ENCODE results near the gene TRIM24.

DNA sequence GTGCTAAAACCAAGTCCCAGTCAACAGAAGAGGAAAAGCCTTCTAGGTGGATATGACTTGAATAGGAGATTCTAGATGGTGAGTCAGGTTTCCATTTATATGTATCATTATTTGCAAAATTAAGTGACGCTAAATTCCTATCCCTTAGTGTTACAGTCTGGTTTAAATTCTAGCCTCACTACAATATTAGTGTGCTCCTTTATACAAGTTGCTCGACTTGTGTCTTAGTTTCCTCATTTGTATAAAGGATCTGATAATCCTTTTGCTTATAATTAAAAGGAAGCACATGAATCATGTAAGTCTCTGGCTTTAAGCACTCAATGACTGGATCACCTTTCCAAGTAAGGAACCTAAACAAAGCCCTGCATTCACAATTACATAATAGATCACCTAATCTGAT, 135.4 kb downstream of the TRIM24 start:
- TF ChIP-seq, protein P1, sequence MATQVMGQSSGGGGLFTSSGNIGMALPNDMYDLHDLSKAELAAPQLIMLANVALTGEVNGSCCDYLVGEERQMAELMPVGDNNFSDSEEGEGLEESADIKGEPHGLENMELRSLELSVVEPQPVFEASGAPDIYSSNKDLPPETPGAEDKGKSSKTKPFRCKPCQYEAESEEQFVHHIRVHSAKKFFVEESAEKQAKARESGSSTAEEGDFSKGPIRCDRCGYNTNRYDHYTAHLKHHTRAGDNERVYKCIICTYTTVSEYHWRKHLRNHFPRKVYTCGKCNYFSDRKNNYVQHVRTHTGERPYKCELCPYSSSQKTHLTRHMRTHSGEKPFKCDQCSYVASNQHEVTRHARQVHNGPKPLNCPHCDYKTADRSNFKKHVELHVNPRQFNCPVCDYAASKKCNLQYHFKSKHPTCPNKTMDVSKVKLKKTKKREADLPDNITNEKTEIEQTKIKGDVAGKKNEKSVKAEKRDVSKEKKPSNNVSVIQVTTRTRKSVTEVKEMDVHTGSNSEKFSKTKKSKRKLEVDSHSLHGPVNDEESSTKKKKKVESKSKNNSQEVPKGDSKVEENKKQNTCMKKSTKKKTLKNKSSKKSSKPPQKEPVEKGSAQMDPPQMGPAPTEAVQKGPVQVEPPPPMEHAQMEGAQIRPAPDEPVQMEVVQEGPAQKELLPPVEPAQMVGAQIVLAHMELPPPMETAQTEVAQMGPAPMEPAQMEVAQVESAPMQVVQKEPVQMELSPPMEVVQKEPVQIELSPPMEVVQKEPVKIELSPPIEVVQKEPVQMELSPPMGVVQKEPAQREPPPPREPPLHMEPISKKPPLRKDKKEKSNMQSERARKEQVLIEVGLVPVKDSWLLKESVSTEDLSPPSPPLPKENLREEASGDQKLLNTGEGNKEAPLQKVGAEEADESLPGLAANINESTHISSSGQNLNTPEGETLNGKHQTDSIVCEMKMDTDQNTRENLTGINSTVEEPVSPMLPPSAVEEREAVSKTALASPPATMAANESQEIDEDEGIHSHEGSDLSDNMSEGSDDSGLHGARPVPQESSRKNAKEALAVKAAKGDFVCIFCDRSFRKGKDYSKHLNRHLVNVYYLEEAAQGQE (IDR thresholded peaks at IDR 0.05; ENCODE audit: insufficient read depth in 1 of 2, low read depth in 2 of 2, low read length in 2 of 2): no peak
- TF ChIP-seq TAF1 (IDR thresholded peaks at IDR 0.05; ENCODE audit: borderline replicate concordance, insufficient read depth, low read length) (no peak), SIN3A (IDR thresholded peaks at IDR 0.05; ENCODE audit: borderline replicate concordance, insufficient read depth, low read length) (no peak), POLR2AphosphoS5 (IDR thresholded peaks at IDR 0.05; ENCODE audit: low read depth, low read length) (no peak)
